HG02588 (cell line): Measurements from ENCODE around the gene SMIM8.
"Not testable (repeated sequence)": the region's sequence is repeated elsewhere in the genome, so short reads cannot be mapped to it uniquely, and the experiment has no call there.

Experiments
- ATAC-seq: cut with Tn5 transposase; IDR thresholded peaks from one replicate; pipeline ENCODE4 v1.9.1; 2021; ENCODE audit warnings: mild to moderate bottlenecking, moderate library complexity; ENCODE audit not compliant: unreplicated experiment

The SMIM8 gene

GRCh38 chr6:87322304-87323212 lies at the start of gene SMIM8:
SMIM8 (plus strand) TSS chr6:87322588; CDS start chr6:87337032, 14,444 bp downstream.
- ATAC-seq: peak; percentile 100

- ATAC-seq: no peak
Measured at GRCh38 chr6:87274660-87275274, 47.6 kb upstream of the SMIM8 start.

GRCh38 chr6:87276624-87277023 lies 45.8 kb upstream of the SMIM8 start:
- no peak for ATAC-seq

- no peak for ATAC-seq
Measured at GRCh38 chr6:87277123-87277522, 45.3 kb upstream of the SMIM8 start.

- no peak for ATAC-seq
Measured at GRCh38 chr6:87279196-87279595, 43.2 kb upstream of the SMIM8 start.

- no peak for ATAC-seq
Measured at GRCh38 chr6:87281426-87281825, 41.0 kb upstream of the SMIM8 start.

- ATAC-seq: no peak
Measured at GRCh38 chr6:87282743-87283142, 39.6 kb upstream of the SMIM8 start.

GRCh38 chr6:87283461-87283860 lies 38.9 kb upstream of the SMIM8 start:
- no peak for ATAC-seq

- no peak for ATAC-seq
Measured at GRCh38 chr6:87287251-87287650, 35.1 kb upstream of the SMIM8 start.

- no peak for ATAC-seq
Measured at GRCh38 chr6:87289571-87289970, 32.8 kb upstream of the SMIM8 start.

GRCh38 chr6:87291883-87292282 lies 30.5 kb upstream of the SMIM8 start:
- ATAC-seq: no peak

GRCh38 chr6:87293526-87293925 lies 28.9 kb upstream of the SMIM8 start:
- no peak for ATAC-seq

- no peak for ATAC-seq
Measured at GRCh38 chr6:87297119-87297518, 25.3 kb upstream of the SMIM8 start.

- not testable (repeated sequence) for ATAC-seq
Measured at GRCh38 chr6:87301277-87301676, 21.1 kb upstream of the SMIM8 start.

GRCh38 chr6:87308970-87309369 lies 13.4 kb upstream of the SMIM8 start:
- no peak for ATAC-seq

- no peak for ATAC-seq
Measured at GRCh38 chr6:87312860-87313259, 9.5 kb upstream of the SMIM8 start.

GRCh38 chr6:87315071-87315470 lies 7.3 kb upstream of the SMIM8 start:
- no peak for ATAC-seq

GRCh38 chr6:87319271-87319987 lies 3.0 kb upstream of the SMIM8 start:
- no peak for ATAC-seq

GRCh38 chr6:87323880-87324279 lies 1.5 kb downstream of the SMIM8 start:
- ATAC-seq: not testable (repeated sequence)

GRCh38 chr6:87330961-87331360 lies 8.6 kb downstream of the SMIM8 start:
- no peak for ATAC-seq

GRCh38 chr6:87333033-87333432 lies 10.6 kb downstream of the SMIM8 start:
- ATAC-seq: no peak
